GM21737 (cell line): ENCODE data around the gene LSM3.

ENCODE experiments used
- ATAC-seq: cut with Tn5 transposase; IDR thresholded peaks from one replicate; pipeline ENCODE4 v1.9.1; 2021; ENCODE audit warnings: mild to moderate bottlenecking, moderate library complexity; ENCODE audit not compliant: unreplicated experiment

The LSM3 gene

DNA sequence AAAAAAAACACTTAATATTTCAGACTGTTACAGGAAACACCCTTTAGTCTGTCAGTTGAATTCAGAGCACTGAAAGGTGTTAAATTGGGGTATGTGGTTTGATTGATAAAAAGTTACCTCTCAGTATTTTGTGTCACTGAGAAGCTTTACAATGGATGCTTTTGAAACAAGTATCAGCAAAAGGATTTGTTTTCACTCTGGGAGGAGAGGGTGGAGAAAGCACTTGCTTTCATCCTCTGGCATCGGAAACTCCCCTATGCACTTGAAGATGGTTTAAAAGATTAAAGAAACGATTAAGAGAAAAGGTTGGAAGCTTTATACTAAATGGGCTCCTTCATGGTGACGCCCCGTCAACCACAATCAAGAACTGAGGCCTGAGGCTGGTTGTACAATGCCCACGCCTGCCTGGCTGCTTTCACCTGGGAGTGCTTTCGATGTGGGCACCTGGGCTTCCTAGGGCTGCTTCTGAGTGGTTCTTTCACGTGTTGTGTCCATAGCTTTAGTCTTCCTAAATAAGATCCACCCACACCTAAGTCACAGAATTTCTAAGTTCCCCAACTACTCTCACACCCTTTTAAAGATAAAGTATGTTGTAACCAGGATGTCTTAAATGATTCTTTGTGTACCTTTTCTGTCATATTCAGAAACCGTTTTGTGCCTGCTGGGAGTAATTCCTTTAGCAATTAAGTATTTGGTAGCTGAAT, 35.9 kb upstream of the LSM3 start:
- no peak for ATAC-seq

DNA sequence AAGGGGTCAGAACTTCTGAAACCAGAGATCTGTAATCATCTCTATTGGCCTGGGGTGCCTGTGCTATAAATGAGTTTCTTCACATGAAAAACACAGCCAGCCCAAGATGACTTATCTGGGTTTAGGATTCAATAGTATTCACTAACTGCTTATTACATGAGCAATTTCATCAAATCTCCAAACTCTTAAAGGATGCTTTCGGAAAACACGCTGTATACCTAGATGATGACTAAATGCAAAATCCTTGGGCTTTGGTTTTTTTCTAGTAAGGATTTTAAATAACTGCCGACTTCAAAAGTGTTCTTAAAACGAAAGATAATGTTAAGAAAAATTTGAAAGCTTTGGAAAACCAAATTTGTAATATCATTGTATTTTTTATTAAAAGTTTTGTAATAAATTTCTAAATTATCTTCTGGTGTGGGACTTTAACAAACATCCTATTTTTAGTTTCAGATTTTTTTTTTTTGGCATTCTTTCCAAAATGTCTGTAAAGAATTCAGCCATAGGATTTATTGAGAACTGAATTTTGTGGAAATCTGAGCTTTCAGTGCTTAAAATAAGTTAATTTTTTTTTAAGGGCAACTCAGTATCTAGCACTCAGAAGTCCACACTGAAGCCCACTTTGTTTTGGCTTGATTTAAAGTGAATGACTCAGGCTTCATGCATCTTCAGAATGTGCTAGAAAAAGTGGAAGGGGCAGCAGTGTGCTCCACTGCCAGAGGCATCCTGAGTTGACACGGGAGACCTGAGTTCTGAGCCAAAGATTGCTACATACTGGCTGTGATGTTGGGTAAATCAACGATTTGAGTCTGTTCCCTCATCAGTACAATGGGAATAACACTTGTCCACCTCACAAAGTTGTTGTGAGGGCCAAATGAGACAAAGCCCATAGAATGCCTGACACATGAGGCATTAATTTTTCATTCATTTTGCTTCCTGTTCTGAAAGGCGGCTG, 35.1 kb upstream of the LSM3 start:
- ATAC-seq = no peak

DNA sequence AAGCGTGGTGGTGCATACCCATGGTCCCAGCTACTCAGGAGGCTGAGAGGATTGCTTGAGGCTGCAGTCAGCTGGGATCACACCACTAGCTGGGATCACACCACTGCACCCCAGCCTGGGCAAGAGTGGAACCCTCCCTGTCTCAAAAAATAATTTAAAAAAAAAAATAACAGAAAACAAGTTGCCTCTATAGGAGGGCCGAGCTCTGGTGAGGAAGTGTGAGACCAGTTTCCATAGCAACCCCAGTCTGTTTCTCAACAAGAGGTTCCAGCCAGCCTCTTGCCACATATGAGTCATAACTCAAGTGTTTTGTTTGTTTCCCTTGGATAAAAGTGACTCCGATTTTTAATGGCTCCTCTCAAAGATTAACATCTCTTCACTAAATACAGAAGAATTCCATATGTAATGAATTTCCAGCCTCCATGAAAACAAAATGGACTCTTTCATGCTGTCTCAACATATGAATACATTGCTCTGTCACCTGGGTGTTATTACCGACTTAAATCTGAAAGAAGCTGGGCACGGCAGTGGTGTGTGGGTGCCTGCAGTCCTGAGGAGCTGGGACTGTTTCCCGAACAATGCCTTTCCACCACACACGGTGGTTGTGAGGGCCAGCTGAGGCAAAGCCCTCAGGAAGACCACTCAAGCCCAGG, 34.1 kb upstream of the LSM3 start:
- ATAC-seq = peak; percentile 89

DNA sequence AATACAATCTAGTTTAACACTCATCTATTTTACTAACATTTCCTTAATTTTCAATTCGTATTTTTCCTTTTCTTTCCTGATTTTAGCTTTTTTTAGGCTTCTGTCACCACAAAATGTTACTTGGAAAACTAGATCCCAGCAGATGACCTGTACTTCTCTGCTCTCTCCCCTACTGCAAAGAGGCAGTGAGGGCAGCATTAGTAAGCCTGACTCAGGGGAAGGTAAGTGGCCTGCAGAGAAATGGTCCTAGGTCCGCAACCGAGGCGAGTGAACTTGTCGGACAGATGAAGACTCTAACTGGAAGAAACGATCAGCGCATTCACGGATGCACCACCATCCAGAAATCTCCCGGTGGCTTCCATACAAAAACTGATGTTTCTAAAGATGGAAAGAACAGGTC, 33.4 kb upstream of the LSM3 start:
- ATAC-seq = no peak

DNA sequence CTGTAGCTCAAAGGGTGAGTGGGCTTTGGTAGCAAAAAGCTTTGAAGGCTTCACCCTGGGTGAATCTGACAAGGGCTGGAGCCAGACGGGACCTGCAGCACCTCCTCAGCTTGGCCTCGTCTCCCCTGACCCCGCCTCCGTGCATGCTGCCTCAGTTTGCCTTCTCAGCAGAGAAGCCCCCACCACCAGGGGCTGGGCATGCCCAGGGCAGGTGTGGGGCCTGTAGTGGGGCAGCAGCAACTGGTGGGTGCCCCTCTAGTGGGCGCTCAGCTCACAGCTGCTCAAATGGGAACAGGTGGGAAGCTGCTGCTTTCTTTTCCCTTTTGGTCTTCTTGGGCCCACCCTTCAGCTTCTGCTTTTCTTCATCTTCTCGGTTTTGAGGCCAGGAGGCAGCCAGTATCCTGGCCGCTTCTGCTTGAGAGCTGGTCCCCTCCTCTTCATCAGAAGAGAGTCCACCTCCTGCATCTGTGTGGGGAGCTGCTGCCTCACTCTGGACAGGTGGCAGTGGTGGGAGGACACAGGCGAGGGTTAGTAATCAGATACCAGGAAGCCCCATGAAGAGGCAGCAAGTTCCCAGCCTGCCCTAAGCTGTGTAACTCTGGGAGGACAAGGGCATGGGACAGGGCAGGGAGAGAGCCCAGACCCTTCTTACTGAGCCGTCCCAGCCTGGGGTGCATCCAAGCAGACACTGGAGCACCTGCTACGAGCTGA, 32.8 kb upstream of the LSM3 start:
- ATAC-seq = no peak

DNA sequence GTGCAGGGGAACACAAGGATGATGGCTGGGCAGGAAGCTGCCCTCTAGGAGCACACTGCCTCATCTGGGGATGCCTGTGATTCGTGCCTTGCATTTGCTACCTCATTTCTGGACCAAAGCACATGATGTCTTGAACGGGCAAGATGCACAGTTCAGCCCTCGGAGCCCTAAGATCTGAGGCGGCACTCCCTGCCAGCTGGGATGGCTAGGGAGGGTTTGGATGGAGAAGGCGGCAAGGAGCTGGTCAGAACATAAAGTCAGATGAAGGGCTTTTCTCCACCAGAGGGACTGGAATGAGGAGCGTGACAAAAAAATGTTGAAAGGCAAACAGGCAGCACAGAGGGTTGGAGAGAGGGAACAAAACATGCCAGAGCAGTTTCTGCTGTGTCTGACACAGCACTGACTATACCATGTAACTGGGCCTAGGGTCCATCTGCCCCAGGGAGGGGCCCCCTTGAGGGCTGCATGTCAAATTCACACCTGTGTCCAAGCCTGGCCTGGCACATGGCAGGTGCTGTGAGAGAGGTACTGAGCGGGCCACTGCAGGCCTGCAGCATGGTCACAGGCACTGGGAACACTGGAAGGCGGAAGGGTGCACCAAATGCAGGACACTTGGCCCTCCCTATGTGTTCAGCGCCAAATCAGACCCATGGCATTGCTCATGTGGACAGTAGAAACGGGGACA, 32.1 kb upstream of the LSM3 start:
- ATAC-seq = no peak

DNA sequence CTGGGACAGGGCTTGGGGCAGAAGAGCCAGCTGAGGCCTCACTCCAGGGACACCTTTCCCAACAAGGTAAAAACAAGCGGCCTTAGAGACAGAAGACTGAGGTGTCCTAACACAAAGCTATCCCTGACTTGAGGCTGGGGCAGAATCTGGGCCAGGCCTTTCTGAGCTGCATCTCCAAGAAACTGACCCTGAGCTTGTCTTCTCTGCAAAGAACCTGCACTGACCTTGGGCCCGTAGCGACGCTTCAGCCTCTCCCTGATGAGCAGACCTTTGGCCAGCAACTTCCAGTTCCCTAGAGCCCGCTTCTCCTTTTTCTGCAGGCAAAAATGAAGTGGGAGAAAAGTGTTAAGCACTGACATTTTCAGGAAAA, 31.6 kb upstream of the LSM3 start:
- no peak for ATAC-seq

DNA sequence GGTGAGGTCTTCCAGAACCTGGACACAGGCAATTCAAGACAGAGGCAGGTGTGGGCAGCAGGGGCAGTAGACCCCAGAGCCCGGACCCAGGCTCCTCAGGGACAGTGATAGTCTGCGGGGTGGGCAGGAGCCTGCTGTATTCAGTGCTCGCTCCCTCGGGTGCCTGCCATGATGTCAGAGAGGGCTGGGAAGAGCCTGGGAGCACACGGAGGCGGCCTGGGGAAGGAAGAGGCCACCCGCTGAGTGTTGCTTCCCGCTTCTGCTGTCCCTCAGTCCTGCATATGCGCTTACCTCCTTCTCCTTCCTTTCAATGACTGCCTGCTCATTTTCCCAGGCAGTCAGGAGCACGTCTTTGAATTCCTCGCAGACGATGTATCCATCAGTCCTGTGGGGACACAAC, 31.0 kb upstream of the LSM3 start:
- ATAC-seq = no peak

DNA sequence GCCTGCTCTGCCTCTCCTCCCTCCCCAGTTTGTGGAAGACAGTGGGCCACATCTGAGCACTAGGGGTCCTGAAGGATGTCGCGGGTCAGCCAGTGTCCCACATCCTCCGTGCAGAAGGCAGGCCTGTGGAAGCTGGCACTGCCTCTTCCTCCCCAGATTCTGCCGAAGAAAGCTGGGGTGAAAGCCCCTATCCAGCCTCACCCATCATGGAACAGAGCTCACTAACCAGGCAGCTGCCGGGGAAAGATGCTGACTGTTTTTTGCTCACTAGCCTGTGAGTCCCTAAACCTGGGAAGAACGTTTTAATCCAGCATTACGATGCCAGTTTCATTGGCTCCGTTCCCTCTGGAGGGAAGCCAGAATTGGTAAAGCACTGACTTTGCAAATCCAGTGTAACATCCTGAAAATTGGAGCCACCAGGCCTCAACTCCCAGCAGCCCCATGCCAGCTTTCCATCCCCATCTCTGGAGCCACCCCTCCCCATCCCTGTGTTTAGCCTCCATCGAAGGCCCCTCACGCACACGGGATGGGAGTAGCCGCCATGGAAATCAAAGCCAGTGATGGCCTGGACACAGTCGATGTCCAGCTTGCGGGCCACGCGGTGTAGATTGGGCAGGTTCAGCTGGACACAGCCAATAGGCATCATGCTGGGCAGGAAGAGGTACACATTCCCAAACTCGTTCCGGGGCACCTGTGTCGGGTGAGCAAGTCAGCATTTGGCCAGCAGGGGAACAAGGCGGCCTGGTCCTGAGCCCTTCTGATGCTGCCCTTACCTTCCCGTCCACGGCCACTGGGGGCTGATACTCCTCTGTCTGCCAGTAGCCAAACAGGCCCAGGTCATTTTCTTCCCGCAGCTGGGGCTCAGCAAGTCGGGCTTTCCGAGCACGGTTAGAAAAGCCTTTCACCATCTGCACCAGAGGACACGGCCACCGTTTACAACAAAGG, 30.3 kb upstream of the LSM3 start:
- ATAC-seq = no peak

DNA sequence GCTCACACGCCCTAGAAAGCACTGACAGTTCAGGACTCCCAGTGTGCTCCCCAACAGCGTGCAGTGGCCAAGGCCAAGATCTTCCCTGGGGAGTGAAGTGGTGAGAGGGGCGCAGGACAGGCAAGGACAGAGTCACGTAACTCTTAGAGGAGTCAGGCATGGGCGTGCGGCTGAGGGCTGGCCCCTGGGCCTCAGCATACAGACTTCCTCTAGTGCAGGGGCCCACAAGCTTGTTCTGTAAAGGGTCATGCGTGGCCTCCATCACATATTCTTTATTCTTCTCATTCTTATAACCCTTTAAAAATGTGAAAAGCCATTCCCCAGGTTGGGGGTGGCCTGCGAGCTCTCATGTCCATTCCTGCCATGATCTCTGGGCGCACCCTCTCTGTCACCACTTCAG, 28.5 kb upstream of the LSM3 start:
- no peak for ATAC-seq

DNA sequence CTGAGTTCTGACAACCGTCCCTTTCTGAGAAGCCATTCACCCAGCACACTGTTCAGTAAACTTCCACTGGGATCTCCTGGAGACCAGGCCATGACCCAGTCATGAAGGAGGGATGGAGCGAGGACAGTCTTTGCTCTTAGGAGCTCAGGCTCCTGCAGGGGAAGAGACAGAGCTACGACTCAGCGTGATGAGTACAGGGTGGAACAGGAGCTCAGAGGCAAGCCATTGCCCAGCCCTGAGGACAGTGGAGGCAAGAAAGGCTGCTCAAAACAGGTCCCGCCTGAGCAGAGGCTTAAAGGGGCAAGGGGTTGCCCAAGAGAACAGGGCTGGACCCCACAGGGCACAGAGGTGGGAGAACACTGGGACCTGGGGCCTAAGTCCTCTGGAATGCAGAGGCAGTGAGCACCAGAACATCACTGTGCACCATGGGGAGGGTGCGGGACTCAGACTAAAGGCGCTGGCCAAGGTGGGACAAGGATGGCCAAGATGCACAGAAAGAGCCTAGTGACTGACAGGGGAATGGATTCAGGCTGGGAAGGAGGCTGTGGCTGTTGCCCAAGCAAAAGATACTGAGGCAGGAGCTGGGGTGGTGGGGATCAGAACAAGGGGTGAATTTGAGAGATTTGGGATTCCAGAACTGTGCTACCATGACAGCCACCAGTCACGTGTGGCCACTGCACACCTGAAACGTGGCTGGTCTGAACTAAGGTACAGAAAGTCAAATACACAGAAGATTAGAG, 28.0 kb upstream of the LSM3 start:
- ATAC-seq = no peak

DNA sequence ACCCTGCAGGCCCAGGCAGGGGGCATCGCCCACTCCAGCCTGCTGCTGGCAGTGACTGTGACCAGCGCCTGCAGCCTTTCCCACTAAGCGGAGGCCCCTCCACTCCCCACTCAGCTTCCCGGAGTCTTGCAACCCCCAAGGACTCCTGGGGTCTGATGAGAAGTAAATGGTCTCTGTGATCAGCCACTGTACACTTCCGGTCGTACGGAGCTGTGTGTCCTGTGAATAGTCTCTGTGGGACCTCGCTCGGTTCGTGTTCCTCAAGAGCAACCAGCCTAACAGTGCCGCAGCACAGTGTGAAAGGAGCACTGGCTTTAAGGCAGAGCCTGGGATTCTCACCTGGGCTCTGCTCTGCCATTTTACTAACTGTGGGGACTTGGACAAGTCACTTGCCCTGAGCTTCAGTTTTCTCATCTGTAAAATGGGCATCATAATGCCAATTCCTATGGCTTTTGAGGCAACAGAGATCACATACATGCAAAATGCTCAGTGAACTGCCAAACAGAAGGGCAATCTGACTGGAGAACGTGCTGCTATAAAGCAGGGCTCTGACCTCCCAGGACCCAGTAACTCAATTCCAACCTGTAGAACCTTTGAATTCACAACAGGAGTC, 27.0 kb upstream of the LSM3 start:
- no peak for ATAC-seq

DNA sequence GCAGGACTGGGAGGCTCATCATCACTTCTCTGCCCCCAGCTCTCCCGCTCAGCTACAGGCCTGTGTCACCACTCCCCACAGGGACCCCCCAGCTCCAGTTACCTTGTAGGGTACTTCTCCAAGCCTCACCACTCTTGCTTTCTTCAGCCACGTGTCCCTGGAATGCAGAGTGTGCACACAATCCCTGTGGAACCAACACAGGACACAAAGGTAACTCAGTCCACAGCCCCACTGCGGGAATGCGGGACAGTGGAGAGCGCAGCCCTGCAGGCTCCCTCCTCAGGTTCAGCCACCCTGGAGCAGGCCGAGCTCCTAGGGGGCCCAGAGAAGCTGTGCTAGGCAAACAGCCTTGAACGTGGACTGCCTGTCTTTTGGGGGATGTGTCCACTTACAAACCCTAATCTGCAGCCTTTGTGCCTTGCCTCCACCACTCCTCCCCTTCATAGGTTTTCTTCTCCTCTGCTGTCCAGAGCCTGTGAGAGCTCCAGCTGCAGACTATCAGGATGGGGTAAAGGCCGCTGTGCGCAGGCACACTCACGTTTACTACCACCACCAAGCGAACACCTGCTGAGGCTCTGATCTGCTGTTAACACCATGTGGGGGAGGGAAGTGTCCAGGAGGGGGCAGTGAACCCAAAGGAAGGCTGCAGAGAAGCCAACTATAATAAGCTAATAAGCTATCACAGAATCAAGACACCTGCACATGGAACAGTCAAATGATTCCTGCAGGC, 26.2 kb upstream of the LSM3 start:
- ATAC-seq = no peak

DNA sequence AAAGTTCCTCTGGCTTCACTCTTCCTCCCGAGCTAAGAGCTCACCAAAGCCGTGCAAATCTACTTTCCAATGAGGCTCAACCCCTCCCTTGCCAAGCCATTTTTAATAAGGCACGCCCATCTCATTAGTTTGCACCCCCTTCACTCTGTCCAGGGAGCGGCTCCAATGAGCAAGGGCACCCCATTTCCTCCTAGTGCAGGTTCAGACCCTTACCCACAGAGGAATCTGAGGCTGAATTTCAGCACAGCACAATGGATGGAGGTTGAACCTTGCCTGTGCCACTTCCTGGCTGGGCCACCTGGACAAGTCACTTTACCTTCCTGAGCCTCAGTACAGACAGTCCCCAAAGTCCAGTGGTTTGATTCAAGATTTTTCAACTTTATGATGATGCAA, 25.7 kb upstream of the LSM3 start:
- ATAC-seq = no peak

DNA sequence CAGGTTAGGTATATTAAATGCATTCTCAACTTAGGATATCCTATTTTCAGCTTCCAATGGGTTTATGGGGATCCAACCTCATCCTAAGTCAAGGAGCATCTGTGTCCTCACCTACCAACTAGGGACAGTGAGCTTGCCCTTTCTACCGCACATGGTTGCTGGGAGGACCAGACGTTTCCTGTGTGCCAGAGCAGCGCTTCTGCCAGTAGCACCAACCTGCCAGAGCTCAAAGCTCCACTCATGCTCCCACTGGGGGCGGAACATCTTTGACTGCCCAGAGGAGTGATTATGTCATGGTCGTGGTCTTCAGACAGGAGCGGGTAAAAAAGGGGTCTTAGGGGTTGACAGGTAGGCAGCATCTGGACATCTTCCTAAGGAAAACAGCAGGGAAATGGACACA, 25.0 kb upstream of the LSM3 start:
- no peak for ATAC-seq

DNA sequence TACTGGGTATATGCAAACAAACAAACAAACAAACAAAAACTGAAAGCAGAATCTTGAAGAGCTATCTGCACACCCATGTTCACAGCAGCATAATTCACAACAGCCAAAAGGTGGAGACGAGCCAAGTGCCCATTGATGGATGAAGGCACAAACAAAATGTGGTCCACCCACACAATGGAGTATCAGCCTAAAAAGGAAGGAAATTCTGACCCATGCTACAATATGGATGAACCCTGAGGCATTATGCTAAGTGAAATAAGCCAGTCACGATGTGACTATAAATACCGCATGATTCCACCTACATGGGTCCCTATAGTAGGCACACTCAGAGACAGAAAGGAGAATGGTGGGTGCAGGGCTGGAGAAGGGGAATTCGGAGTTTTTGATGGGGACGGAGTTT, 24.3 kb upstream of the LSM3 start:
- ATAC-seq = no peak

DNA sequence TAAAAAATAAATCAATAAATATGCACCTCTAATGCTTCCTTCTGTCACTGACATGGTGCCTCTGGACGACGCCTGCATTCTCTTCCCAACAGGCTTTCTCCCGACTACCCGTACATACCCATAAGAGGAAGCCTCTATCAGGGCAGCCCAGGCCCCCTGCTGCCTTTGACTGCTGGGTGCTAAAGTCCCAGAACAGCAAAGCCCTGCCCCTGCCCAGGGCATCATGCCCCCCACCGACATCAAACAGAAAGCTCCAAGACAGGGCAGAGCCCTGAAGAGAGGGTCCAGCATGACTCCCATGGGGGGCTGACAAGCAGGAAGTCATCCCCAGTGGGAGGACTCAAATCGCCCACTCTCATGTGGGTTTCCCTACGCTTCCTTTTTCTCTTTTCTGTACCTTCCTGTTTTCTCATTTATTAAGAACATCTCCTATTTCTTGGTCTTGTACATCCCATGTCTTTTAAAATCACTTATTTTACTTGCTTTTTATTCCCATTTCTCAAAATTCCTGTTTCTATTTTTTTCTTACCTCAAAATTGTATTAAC, 23.6 kb upstream of the LSM3 start:
- no peak for ATAC-seq

DNA sequence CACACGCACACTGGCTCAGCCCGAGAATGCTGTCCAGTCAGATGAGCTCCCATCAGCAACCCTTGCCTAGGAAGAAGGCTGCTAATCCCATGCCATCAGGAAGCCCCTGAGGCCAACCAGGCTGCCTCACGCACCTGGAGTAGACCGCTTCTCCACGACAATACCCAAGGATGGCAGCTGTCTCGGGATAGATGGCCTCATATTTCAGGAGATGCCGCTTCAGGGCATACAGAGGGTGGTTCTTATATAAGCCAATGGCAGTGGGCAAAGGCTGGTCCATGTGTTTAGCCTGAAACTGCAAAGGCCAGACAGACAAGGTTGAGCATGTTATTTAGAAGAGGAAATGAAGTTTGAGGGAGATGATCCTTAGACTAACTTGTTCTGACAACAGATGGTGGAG, 22.4 kb upstream of the LSM3 start:
- no peak for ATAC-seq
